ENCODE measurements around the gene CCBE1.
"Not testable (repeated sequence)": the region's sequence is repeated elsewhere in the genome, so short reads cannot be mapped to it uniquely, and the experiment has no call there.

Gene CCBE1

DNA sequence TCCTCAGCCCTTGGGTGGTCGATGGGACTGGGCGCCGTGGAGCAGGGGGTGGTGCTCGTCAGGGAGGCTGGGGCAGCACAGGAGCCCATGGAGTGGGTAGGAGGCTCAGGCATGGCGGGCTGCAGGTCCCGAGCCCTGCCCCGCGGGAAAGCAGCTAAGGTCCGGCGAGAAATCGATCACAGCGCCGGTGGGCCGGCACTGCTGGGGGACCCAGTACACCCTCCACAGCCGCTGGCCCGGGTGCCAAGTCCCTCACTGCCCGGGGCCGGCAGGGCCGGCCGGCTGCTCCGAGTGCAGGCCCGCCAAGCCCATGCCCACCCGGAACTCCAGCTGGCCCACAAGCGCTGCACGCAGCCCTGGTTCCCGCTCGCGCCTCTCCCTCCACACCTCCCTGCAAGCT is 16.9 kb upstream of the CCBE1 start:
- not testable (repeated sequence) for DNase-seq

DNA sequence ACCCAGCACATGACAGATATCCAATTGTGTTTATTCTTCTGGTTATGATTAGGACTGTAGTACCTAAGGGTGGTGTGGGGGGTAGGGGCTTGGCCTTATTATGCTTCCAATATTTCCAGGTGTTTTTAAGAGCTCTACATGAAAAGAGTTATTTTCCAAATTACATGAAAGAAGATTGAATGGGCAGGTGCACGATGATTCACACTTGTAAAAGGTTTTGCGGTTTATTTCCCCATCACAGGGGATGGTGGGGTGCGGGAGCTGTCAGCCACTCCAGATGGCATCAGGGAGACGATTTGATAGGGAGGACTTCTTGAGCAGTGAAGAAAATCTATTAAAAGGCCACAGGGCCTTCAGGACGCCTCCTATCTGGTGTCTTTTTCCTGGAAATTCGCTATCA is 15.1 kb upstream of the CCBE1 start:
- no peak for DNase-seq

DNA sequence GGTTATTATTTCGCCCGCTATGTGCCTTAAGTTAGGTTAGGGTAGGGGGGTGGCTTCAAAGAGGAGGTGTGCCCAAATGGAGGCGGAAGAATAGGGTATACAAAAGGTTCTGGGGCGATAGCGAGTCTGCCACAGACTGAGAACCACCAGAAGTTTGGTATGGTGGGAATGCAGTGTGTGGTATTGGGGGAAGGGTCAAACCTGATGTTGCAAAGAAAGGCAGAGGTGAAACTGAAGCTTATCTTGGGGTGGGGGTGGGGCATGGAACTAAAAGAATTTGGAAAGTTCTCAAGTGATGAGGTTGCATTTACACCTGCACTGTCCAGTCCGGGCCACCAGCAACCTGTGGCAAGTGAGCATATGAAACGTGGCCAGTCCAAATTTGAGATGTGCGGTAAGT is 11.8 kb upstream of the CCBE1 start:
- DNase-seq = no peak

DNA sequence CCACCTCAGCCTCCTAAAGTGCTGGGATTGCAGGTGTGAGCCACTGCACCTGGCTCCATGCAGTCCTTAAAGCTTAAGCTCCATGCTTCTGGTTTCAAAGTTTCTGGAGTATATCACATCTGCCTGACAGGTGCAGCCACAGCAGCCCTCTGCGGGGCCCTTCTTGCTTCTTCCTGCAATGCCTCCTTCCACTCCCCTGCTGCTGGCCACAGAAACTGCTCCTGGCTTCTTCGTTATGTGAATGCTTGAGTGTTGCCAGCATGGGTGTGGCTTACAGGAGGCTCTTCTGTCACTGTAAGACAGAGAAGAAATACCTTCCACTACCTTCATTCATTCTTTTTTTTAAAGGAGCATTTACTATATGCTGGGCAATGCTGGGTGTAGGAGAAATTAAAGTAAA is 10.1 kb upstream of the CCBE1 start:
- DNase-seq = no peak

DNA sequence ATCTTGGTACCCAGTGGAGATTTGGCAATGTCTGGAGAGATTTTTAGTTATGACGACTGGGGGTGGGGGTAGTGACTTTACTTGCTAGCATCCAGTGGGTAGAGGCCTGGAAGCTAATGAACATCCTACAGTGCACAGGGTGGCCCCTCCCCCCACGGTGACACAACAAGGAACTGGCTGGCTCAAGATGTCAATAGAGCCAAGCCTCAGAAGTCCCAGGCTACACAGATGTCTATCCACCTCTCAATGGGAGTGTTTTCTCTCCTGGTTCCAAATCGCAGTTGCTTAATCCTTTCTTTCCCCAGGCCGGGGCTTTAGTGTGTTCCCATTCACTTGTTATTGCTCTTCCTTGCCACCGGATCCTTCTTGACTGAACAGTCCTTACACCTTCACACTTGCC is 9.3 kb upstream of the CCBE1 start:
- DNase-seq = no peak

DNA sequence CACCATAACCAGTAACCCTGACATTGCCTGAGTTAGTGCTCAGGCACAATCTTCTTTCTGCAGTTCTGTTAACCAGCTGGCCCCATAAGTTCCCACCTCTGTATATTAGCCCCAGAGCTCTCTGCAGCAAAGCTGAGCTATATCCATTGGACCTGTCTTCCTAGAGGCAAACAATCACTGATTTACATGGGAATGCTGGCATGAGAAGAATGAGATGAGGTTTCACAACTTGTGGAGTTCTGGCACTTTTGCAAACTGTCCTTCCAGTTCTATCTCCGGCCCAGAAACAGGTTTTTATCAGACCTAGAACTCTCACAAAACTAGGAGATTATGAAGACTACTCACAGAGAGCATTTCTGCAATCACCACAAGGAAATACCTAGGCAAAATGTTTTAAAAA is 7.9 kb upstream of the CCBE1 start:
- DNase-seq = no peak

GRCh38 chr18:59704146-59704545 is 6.9 kb upstream of the CCBE1 start:
- no peak for DNase-seq

DNA sequence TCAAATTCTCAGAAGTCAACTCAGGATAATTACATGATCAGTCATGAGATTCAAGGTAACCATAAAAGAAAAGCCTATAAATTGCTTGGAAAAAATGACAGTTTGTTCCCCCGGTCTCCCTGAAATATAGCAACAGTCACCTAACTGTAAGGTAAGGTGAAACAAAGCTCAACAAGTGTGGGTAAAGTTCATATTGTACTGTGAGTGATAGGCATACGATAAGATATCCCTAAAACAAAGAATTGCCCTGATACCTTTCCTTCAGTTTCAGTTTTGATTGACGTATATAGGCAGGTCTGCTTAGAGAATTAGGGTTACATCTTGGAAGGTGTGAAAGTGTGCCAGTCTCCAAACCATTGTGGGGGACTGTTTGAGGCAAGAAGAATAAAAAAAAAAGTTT is 4.0 kb upstream of the CCBE1 start:
- no peak for DNase-seq

GRCh38 chr18:59700535-59700967 is 3.3 kb upstream of the CCBE1 start:
- DNase-seq = no peak

DNA sequence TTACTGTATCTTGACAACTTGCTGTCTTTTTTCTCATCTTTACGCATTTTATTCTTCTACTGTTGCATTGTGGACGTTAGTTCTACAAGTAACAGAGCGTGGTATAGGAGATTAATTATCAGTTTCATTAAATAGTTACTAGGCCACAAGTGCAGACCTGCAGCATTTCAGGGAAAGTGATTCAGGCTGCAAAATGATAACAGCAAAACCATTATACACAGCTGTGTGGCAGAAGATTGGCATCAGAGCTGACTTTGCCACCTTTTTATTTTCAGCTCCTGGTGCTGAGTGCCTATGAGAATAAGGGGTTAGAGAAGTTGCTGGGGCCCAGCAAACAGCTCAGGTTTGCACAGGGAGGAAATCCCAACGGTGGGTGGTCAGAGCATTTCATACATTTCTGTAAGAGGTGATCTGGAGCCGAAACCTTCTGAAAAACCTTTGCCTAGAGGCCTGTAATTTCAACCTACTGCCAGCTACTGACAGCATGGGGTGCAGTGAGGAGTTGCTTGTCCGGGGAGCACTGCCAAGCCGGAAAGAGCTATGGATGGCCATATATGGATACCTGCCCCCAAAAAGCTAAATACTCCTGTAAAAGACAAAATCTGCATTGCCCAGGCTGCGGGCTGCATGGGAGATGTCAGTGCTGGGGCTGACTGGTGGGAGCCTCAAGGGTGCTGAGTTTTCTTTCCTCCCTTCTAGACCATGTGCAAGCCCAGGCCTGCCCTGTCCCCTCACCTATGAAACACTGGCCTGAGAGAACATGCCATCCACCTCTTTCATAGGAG is 2.7 kb upstream of the CCBE1 start:
- no peak for DNase-seq

GRCh38 chr18:59699061-59699460 is 1.8 kb upstream of the CCBE1 start:
- no peak for DNase-seq

- peak; percentile 19 for DNase-seq
These were observed 650 bp downstream of the CCBE1 start for GRCh38 chr18:59696311-59697235.

DNA sequence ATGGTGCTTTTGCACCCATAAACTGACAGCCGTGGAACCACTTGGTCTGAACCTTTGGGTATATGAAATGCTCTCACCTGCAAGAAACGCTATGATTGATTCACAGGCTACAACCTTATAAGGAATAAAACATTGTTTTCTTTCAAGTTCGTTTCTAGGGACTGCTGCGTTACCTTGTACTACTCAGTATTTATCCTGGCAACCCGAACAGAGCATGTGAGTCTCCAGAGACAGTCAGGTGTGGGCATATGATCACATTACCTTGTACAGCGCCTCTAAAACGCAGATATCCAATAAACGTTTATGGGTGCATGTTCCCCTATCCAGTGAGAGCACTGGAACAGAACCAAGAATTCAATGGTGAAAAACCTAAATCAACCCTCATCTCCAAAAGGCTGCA is 1.7 kb downstream of the CCBE1 start:
- no peak for DNase-seq

DNA sequence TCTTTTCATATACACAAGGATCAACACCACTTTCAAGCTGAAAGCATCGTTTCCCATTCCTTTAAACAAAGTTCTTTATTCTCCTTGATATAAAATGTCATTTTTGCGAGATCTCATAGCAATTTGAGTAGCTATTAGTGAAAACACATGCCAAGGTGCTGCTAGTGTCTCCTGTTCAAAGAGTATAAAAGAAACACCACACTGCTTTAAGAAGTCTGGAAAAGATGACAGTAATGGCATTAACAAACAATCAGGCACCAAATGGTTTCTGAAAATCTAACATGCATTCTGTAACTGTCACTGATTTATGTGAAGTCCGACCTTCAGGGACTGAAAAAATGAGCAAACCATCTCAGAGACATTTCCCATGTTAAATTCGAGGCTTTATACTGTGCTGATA is 2.4 kb downstream of the CCBE1 start:
- no peak for DNase-seq

- no peak for DNase-seq
These were observed 5.2 kb downstream of the CCBE1 start for GRCh38 chr18:59691996-59692395.

GRCh38 chr18:59690996-59691395 is 6.2 kb downstream of the CCBE1 start:
- peak; percentile 3 for DNase-seq

DNA sequence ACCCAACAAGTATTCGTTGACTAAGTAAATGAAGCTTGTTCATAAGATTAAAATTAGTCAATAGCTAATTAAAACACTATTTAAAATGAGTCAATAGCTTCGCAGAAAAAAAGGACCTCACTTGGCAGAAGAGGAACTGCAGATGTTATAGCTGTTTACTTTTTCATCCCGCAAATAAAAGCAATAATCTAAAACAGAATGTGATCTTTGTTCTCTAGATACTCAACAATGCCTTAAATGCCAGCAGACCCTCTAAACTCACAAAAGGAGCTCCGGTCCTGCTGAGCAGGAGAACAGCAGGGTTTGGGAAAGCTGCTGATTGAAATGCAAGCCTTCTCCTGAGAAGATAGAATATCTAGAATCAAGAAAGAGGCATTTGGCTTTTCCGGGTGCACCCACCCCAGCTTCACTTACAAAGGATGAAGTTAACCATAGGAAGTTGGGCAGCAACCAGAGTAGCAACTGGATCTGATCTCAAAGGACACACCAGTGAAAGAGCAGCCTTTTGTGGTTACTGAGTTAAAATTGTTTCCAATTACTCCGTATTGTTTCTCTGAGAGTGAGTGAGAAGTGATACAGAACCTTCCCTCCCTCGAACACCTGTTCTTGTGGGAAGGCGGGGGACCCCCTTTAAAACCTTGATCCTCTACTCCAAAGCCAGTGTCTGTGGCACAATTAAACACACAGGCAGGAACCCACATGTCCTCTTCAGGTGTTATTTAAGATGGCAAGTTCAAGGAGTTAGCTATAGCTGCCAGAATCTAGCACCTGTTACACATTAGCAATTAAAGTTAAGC is 6.8 kb downstream of the CCBE1 start:
- no peak for DNase-seq

DNA sequence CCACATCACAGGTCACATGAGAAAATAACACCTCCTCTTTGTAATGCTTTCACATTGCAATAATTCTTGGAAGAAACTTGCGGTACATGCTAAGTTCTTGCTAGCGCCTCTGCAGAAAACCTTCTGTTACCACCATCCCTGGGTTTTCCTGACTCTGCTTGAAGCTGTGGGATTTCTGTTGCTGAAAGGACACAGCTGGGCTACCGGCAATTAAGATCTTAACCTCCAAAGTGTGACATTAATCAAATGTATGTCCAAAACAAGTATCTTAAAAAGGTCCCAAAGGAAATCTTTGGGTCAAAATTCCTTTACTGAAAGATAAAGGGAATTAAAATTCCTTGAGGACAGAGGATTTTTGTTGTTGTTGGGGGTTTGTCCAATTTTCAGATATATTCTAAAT is 7.5 kb downstream of the CCBE1 start:
- DNase-seq = no peak

GRCh38 chr18:59686260-59686659 is 11.0 kb downstream of the CCBE1 start:
- DNase-seq = no peak

DNA sequence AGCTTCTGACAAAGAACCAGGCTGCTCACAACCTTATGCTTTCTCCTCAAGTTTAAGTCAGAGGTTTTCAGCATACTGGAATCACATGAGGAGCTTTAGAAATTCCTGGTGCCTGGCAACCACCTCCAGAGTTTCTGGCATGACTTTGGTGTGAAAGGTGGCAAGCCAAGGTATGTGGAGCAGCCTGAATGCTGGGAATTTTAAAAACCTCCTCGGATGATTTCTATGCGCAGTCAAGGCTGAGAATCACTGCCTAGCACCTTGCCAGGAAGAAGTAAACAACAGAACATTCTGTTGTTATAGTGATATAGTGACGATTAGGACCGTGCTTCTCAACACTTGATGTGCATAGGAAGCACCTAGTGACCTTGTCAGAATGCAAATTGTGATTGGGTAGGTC is 11.7 kb downstream of the CCBE1 start:
- DNase-seq = no peak

DNA sequence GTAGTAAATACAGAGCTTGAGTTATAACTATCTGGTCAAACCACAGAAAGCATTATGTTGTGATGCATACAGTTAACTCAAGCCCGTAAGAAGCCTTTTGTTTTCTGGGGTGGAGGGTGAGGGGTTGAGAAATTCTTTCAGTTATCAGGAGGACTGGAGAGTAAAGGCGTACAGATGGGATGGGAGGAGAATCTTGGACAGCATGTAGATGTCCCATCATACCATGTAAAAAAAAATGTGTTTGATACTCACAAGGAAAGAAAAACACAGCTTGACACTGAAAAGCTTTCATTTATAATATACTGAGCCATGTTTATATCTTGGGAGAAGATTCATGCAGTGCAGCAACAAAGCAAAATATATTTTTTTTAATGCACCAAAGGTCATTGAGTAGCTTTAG is 12.4 kb downstream of the CCBE1 start:
- no peak for DNase-seq

DNA sequence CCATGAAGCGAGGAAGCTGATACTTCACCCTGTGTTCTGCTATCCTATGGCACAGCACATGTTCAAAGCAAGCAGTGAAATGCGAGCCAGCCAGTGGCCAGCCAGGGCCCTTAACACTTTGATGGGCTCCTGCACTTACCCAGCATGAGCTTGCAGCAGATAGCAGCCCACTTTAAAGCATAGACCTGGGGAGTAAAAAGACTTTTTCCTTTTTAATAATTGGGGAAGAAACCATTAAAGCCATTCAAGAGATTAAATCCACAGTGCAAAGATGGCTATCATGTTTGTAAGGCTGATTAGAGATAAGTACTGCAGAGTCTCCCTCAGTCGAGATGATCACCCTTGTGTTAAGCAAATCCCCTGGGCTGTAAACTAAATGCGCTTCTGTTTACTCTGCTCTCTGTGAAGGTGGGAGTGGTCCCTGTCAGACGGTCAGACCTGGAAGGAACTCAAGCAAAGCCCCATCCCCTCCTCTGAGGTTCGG is 15.7 kb downstream of the CCBE1 start:
- no peak for DNase-seq

GRCh38 chr18:59681051-59681450 is 16.2 kb downstream of the CCBE1 start:
- no peak for DNase-seq

All from amniotic stem cell (primary cell).